HG03175 (cell line): ENCODE results near the gene PBX1.

Experiments
- ATAC-seq: cut with Tn5 transposase; IDR thresholded peaks from one replicate; pipeline ENCODE4 v1.9.1; 2021; ENCODE audit warnings: mild to moderate bottlenecking, moderate library complexity; ENCODE audit not compliant: unreplicated experiment

The PBX1 gene

DNA sequence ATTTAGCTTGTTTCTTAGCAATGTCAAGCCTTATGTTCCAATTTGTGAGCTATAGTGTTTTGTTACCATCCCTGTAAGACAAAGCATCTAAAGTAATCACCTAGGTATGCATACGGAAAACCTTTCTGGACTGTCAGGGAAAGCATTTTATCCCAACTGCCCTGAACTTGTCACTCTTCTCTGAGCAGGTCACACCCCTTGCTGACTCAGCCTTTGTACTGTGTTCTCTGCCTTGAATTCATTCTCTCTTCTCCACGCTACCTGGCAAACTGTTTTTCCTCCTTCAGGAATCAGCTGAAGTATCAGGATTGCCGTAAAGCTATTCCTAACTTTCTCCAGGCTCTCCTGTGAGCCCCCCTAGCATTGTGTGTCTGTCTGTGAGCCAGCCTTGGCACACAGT, 54.2 kb downstream of the PBX1 start:
- no peak for ATAC-seq

DNA sequence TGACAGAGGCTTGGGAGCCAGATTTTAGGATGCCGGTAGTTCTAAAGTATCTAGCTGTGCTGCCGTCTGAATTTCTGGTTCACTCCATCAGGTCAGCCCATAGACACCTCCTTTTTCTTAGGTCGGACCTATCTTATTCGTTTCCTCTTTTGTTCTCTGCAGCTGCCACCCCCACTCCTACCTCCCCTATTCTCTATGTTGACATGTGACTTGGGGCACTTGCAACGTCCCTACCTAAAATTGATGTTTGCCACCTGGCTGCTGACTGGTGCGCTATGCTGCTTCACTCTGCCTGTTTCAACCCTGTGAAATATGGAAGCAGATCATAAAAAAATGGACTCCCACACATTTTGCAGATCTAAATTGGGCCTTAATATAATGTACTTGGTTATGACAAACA, 55.3 kb downstream of the PBX1 start:
- ATAC-seq, result no peak

DNA sequence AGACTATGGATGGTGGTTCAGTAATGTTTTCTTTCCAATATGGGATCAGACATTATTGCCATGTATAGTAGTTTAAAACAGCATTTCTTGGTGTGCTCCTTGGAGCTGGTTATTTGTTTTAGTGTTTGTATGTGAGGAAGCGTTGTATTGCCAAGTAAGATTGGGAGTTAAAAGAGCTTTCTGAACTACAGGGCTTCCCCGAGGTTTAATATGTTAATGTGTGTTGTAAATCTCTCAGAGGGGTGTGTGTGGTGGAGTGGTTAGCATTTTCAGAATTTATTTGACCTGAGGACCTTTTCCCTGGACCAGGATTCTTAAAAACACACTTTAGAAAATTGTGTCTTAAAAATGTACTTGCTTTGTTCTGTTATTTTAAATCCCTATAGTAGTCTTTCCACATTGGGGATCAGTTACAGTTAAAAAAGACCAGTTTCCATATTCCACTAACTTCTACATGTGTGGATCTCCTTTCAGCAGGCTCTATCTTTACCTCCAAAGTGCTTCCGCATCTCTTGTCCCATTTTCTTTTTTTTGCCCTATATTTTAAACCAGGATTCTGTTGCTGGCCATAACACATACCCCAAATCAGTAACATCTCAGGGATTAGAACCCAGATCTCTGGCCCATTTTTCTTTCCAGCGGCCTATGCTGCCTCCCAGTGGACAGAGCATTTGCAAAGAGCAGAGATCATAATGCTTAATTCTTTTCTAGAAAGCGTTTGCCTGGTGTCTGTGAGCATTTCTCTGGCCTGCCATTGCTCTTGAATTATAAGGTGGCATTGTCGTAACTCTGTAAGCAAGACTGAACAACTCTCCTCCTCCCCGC, 58.6 kb downstream of the PBX1 start:
- ATAC-seq, result no peak

DNA sequence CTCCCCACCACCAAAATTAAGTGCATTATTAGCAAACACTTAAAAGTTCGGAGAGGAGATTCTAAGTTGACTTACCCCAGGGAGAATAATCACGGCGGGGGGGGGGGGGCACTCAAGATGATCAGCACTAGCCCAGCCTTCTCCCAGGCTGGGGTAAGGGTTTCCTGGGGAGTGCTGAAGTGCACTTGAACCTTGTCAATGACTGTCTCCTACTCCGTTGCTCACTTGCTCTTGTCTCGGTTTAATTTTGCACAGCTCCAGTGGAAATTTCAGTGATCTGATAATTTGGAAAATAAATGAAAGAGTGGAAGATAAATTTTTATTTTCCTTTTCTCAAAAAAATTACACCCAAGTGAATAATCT, 59.2 kb downstream of the PBX1 start:
- no peak for ATAC-seq

DNA sequence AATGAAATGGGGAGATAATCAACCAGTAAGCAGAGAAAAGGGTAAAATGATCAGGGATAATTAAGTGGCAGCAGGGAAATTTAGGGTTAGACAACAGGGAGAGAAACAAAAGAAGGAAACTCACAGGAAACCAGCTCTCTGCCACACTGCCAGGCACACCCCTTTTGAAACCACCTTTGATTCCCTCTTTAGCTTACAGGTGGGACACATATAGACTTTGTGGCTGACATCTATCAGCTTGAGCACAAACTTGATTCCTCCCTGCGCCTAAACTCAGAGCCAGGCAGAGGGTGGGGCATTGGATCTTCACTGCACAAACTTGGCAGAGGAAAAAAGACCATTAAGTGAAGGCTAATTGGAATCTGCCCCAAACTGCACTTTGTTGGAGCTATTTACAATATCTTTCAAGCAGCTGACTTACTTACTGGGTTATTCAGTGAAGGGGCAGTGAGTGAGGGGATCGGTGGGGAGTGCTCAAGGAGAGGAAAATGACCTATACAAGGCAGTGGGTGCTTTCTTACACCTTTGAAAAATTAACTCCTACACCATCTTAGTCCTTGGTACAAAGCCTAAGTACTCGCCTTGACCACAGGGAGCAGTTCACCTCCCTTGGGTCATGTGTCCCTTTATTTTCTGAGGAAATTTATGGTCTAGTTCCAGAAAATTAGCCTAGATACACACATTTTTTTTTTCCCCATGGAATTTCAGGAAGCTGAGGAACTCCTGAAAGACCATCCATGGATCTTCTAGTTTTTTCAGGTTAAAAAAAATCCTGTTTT, 60.2 kb downstream of the PBX1 start:
- no peak for ATAC-seq

DNA sequence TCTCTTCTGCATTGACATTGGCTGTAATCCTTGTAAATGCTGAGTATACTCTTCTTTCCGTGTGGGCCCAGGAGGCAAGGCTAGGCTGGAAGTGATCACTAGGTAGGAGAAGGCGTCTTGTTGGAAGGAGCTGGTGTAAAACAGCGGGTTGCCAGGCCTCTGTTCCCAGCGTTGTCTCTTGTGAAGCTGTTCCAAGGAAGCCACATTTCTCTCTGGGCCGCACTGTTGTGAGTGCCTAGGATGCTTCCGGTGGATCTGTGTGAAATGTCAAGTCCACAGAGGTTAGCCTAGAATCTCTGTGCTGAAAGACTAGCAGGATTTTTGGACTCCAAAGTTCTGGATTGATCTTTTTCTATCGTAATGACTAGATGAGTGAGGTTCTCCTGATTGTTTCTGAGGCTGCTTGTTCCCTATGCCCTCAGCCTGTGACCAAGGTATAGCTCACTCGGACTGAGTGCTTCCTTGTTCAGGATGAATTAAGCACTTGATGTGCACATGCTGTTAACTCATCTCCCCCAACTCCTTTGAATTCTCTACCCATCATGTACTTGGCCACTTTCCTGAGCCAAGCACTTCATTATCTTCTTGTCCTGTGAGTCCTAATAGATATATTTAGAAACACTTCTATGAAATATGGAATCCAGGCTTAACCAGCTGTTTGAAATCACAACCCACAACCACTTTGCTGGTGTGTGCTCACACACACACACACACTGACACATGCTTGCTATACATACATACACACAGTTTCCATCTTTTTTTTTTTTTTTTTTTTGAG, 63.3 kb downstream of the PBX1 start:
- ATAC-seq, result no peak

DNA sequence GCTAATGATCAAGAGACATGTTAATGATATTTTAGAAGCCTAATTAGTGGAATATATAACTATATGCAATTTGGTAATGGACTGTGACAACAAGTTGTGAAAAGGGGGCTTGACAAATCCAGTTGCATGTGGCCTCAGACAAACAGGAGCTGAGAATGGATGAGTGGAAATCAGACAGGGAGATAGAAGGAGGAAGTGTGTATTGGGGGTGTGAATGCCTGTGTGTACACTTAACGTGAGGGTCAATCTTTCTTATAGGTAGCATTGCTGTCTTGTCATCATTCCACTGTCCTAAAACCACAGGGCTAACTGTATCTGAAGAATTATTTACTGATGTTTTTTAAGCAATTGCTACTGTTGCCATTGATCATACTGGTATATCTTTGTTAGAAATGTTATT, 64.8 kb downstream of the PBX1 start:
- no peak for ATAC-seq

DNA sequence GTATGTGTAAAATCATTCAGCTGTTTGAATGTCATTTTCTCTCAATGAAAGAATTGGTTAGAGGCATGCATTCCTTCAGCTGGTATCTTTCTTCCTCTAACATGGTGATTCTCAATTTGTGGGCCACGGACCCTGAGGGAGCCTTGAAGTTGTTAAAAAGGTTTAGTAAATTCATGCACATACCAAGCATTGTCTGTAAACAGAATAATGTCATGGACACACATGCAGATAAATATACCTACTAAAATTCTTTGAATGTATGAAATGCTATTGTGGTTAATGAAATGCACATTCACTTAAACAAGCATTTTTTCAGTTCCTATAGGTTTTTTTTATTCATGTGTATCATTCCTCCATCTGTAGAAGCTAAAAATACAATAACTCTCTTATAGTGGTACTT, 65.4 kb downstream of the PBX1 start:
- ATAC-seq, result no peak

DNA sequence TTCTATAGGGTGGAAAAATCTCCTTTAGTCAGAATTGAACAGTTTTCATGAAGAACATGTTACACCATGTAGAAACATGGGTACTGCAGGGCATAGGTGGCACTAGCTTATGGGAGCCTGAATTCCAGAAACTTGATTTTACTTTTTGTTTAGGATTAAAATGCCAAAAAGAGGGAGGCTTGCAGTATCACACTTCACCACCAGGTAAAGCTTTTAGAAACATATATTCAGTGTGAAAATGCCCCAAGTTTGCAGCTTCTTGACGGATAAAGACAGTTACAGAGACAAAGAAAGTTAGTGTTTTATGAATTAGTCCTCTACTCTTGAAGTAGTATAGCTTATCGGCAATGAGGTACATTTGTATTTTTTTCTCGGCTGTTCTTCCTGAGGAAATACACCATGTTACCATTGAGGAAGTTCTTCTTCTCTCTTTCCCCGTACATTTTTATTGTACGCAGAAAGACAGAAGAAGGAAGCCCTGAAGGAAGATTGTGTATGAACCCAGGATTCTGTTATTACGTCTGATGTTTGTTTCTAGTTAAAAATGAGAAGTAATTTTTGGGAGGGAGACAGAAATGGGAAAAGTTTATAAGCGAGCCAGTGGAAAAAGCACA, 66.1 kb downstream of the PBX1 start:
- no peak for ATAC-seq

DNA sequence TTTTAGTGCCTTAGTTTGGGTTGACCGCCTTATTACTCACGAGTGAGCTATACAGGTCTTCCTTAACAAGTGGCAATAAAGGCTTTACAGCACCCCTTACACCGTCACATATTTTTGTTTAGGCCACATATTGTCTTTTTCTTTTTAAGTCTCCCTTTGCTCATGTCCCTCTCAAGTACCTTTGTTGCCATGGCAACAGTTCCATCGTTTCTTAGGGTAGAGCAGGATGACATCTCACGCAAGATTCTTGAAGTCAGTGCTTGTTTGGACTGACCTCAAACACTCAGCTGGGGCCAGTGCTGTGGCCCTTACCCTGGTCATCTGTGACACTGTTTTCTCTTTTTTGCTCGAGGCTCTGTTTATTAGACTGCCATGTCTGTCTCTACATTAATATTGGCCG, 69.8 kb downstream of the PBX1 start:
- no peak for ATAC-seq

DNA sequence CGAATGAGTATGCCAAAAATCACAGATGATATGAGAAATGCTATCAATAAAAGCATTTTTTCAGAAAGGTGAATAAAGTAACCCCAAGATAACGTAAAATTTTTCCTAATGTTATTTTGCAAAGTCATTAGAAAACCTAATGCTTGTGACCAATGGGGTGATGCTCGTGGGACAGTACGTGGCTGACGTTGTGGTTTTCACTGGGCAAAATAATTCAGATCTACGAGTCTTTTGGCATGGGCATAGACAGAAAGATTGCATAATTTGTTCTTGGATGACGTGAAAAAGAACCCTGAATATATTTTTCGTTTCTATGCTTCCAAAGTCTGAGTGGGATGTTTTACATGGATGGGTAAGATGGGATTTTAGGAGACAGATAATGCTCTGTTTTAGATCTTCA, 71.0 kb downstream of the PBX1 start:
- ATAC-seq, result no peak

DNA sequence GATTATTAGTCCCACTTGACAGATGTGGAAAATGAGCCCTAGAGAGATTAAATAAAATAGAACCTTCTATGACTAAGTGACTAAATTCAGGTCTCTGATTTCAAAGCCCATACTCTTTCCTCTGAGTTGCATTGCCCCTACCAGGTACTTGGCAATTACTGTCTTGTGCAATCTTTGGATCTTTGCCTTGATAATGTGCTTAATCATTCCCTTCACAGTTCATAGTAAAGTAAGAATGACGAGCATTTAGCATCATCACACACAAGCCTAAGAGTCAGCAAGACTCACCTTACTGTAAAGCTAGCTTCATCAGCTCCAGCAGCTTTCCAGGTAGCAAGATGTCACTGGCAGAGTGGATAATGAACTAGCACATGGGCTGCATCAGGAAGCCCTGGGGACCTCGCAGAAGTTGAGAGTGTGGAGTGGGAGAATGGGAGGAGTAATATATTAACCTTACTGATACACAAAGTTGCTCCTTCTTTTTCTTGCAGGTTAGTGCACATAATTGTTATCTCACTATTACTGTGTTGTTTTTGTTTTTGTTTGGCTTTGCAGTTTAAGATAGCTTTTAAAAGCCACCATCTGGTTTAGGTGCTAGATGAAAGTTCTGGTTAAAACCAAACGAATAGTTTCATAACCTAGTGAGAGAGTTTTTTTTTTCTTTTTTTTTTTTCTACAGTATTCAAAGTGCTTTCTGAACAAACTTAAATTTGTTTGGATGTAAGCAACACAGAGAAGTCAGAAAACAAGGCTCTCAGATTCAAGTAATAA, 71.8 kb downstream of the PBX1 start:
- no peak for ATAC-seq

DNA sequence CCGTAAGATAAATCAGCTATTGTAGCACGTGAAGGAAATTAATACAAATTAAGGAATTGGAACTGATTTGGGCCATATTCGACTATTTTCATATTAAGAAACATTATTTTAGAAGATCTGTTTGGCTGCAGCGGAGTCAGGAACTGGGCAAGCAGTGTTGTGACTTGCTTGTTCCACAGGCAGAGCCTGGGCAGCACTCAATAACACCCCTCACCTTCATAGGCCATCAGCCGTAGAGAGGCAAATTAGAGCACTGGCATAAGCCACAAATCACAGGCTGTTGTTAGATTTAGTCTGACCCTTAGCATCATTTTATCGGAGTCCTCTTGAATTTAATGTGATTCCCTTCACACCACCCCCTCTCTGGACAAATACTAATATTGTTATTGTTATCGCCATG, 72.8 kb downstream of the PBX1 start:
- no peak for ATAC-seq

DNA sequence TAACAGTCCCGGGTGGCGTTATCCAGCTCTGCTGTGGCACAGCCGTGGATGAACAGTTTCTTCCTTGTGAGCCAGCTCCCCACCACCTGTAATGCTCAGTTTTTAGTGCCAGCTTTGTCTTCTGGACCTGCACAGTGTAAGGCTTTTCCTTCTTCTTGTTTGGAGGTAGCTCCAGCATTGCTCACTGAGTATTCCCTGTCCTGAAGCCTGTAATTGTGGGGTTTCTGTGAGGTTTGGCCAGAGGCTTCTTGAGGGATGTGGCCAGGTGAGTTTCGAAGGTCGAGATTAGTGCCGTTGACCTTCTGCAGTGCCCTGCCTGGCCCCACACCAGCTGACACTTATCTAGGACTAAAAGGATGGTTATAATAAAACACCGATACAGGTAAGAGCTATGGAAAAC, 75.0 kb downstream of the PBX1 start:
- no peak for ATAC-seq

DNA sequence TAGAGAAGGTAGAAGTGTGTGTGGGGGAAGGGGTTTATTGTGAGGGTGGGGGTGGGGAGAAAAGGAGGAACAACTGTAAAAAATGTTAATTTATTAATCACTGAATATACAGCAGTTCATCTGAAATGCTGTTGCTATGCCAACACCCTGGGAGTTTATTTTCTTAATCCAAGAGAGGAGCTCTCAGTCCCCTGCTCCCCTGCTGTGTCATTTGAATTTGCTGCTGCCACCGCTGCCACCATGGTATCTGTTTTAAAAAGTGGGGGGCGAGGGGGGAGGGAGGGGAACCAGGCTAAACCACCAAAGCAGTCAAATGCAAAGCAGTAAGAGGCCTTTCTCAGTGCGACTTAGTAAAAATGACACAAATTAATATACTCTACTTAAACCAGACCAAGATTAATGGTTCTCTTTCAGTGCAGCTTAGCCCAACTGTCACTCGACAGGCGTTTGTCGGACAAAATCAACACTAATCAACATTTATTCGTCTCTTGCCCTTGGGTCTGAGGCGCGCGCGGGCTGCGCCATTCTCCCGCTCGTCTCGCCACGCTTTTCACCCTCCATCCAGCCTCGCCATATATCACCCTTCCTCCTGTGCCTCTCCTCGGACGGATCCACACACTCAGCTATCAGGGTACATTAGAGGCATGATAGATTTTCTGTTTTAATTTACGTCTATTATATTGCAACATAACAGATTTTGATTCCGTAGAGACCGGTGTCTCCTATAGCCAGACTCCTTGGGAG, 76.2 kb downstream of the PBX1 start:
- no peak for ATAC-seq

DNA sequence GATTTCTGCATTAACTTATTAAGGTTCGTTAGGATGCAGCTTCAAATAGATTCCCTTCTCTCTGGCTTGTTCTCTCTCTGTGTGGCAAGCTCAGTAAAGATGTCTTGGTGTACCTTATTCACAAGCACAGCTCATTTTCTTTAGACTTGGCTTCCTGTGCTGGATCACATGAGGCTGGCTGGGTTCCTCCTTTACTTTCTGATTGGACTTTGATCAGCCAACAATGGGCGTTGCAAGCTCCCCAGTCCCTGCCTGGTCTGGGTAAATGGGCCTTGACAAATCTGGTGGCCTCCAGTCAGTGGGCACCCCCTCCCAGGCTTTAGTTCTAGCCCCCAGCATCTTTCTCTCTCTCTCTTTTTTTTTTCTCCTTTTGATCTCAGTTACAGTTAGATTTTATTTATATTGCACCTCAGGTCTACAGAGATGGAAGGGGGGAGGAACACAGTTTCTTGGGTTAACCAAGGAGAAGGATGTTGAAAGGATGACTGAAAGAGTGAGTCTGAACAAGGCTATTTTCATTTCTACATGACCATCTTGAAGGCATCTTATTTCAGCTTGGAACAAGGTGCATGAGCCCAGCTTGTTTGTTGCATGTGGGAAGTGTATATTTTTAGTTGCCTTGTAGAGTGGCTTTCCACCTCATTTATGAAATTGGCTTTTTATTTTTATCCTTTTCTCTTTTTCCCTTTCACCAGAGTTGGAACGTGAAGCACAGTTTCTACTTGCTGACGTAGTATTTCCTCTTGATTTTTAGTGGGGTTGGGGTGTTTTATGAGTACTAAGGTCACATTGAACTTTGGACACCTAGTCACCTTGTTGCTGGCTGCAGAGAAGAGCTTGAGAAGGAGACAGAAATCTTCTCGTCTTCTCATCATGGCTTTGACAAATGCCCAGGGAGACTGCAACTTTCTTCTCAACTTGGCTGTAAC, 77.1 kb downstream of the PBX1 start:
- ATAC-seq, result no peak

DNA sequence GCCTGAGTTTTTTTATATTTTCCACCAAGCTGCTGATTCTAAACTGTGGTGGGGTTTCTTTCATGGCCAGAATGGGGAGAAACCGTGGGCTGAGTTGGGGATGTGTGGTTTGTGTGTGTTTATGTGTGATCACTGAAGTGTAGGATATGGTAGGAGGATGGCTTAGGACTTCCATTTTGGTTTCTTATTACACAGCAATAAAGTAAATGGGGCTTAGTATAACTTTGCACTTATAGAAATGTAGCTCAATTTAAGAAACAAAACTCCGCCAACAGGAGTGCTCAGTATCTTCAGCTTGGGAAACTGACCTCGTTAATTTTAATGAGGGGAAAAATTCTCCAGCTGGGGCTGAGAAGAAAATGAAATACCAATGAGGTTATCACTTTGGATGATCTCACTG, 77.8 kb downstream of the PBX1 start:
- ATAC-seq, result no peak

DNA sequence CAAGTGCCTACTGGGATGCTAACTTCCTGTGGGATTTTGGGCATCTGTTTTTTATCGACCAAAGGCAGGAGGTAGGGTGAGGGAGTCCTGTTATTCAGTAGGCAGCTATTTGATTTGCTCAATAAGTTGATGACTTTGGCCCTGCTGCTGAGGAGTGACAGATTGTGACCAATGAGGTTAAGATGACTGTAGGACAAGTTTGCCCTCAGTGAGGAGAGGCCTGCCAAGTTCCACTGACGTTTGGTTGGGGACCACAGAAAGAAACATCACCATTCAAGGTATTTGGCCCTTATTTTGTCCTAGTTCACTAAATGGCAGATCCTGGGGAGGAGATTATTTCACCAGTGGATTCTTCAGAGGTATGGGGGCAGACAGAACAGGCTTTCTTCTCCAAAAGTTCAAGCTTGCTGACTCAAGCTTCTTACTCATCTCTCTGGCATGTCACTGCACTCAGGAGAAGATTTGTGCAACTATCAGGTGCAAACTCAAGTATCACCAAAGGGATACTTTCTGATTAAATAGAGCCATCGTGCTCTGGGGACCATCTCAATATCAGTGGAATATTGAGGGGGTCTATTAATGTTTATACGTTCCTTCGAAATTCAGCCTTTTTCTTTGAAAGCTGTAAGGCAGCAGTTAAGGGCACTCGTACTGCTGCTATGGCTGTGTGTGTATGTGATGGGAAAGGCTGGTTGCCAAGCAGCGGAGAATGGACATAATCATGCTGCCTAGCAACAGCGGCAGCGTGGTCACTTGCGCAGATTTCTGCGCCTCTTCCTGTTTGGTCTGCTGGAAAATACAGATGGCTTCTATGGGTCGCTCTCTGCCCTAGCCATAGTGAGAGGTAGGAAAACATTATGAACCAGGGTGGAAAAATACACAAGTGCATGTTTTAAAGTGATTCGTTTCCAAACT, 78.7 kb downstream of the PBX1 start:
- ATAC-seq, result no peak
